SK-N-MC (cell line): Measurements from ENCODE around the gene SDHAF4.

Experiments used
- EZH2 ChIP-seq: fragments of 200-600 bp; sonication (generic); IDR thresholded peaks from one replicate; pipeline ENCODE4 v1.6.1; 2017; ENCODE audit warnings: antibody characterized with exemption
- POLR2AphosphoS5 ChIP-seq: IDR thresholded peaks from 2 replicates; pipeline ENCODE4 v1.6.1; 2012; ENCODE audit warnings: mild to moderate bottlenecking, low read depth, low read length, borderline replicate concordance

DNA sequence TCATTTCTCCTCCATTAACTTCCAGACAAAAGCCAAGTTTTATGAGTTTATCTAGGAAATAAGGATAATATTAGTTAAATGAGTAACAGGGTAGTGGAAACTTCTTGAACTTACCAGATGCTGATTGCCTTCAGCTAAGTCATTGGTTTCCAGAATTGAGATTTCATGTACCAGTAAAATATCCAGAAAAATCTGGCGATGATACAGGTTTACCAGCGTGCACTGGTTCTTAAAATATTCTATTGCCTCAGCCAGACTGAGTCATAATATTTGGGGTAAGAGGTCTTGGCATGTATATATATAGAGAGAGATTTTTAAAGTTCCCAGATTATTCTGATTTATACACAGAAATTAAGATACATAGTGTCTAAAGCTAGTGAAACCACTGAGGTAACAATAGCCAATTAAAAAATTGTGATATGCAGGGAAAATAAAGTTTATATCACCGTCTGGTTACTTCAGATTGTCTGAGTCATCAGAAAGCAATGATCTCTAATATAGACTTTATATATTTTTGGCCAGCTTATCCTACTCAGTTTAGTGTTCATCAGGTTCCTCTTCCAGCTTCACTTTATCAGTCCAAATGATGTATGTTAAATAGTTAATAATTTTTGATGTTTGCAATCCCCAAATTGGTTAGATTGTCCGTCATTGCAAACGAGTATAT, 39.5 kb upstream of the SDHAF4 start:
- TF ChIP-seq POLR2AphosphoS5 (no peak), EZH2 (no peak)
